CD4-positive, alpha-beta T cell treated with Interleukin-17A for 4 hours (primary cell): ENCODE measurements around the gene NOX1.
"Not testable (repeated sequence)": the region's sequence is repeated elsewhere in the genome, so short reads cannot be mapped to it uniquely, and the experiment has no call there.

Source experiments
- DNase-seq: peaks from one replicate; pipeline ENCODE4 v3.0.0-alpha.2; 2020; ENCODE audit warnings: mixed read lengths

The NOX1 gene

GRCh38 chrX:100817340-100817739 is 56.8 kb downstream of the NOX1 start:
- DNase-seq: no peak

DNA sequence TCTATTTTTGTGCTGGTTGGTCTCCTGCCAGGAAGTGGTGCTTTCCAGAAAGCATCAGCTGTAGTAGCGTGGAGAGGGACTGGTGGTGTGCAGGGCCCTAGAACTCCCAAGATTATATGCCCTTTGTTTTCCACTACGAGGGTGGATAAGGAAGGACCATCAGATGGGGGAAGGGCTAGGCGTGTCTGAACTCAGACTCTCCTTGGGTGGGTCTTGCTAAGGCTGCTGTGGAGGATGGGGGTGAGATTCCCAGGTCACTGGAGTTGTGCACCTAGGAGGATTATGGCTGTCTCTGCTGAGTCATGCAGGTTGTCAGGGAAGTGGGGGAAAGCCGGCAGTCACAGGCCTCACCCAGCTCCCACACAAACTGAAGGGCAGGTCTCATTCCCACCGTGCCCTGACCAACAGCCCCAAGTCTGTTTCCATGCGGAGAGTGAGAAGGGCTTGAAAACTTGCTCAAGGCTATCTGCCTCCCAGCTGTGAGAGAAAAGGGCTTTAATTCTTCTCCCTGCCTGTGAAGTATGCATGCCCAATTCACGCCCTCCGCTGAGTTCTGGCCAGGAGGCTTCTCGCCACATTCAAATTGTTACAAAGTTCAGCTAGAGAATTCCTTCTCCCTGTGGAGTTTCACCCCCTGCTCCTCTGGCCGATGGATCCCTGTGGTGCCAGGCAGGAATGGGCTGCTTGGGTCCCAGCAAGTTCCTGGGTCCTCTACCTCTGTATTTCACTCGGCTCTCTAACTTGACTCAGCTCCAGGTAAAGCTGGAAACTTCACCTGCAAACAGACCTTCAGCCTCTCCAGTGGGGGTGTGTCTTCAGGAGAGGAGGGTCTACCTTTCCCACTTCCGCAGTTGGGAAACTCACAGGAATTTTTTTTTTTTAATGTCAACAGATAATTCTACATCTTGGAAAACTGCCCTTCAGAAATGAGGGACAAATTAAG is 61.7 kb downstream of the NOX1 start:
- no peak for DNase-seq

DNA sequence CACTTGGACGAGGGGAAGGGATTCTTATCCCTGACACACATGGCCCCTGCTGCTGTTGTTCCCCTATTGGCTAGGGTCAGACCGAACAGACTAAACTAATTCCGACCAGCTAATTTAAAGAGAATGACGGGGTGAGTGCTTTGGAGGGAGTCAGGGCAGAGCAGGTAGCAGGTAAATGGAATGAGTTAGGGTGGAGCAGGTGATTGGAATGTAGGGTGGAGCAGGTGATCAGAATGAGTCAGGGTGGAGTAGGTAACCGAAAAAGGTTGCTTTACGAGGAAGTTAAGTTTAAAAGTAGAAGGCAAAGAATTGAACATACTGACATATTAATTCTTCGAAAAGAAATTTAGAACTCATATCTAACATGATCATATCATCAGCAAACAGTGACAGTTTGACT is 65.9 kb downstream of the NOX1 start:
- not testable (repeated sequence) for DNase-seq

GRCh38 chrX:100804780-100805179 is 69.4 kb downstream of the NOX1 start:
- no peak for DNase-seq

- DNase-seq: no peak
These were observed 71.3 kb downstream of the NOX1 start for GRCh38 chrX:100802843-100803242.

- DNase-seq: no peak
These were observed 75.5 kb downstream of the NOX1 start for GRCh38 chrX:100798484-100799214.

GRCh38 chrX:100797359-100797758 is 76.8 kb downstream of the NOX1 start:
- no peak for DNase-seq

GRCh38 chrX:100796371-100796770 is 77.8 kb downstream of the NOX1 start:
- not testable (repeated sequence) for DNase-seq
